HG03280 (cell line): Measurements from ENCODE around the gene DENND1A.

Experiments
- ATAC-seq: cut with Tn5 transposase; IDR thresholded peaks from one replicate; pipeline ENCODE4 v1.9.1; 2021; ENCODE audit warnings: mild to moderate bottlenecking, moderate library complexity; ENCODE audit not compliant: unreplicated experiment

DENND1A gene

GRCh38 chr9:123868002-123868401 lies 61.9 kb downstream of the DENND1A start:
- ATAC-seq = no peak

GRCh38 chr9:123867034-123867433 lies 62.9 kb downstream of the DENND1A start:
- ATAC-seq = no peak

- no peak for ATAC-seq
Measured at GRCh38 chr9:123866497-123866896, 63.4 kb downstream of the DENND1A start.

GRCh38 chr9:123865226-123866000 lies 64.5 kb downstream of the DENND1A start:
- ATAC-seq = no peak

GRCh38 chr9:123864251-123864650 lies 65.7 kb downstream of the DENND1A start:
- ATAC-seq = no peak

- ATAC-seq = no peak
Measured at GRCh38 chr9:123863164-123863855, 66.6 kb downstream of the DENND1A start.

GRCh38 chr9:123861756-123862120 lies 68.2 kb downstream of the DENND1A start:
- no peak for ATAC-seq

GRCh38 chr9:123861086-123861755 lies 68.7 kb downstream of the DENND1A start:
- no peak for ATAC-seq

GRCh38 chr9:123860603-123861002 lies 69.3 kb downstream of the DENND1A start:
- ATAC-seq = no peak

GRCh38 chr9:123852403-123852802 lies 77.5 kb downstream of the DENND1A start:
- ATAC-seq = no peak

- ATAC-seq = no peak
Measured at GRCh38 chr9:123851851-123852250, 78.1 kb downstream of the DENND1A start.

- ATAC-seq = no peak
Measured at GRCh38 chr9:123848447-123849085, 81.4 kb downstream of the DENND1A start.

GRCh38 chr9:123846966-123847365 lies 83.0 kb downstream of the DENND1A start:
- no peak for ATAC-seq

GRCh38 chr9:123843703-123844102 lies 86.2 kb downstream of the DENND1A start:
- no peak for ATAC-seq

- ATAC-seq = no peak
Measured at GRCh38 chr9:123835821-123836220, 94.1 kb downstream of the DENND1A start.

- no peak for ATAC-seq
Measured at GRCh38 chr9:123834889-123835562, 94.9 kb downstream of the DENND1A start.

GRCh38 chr9:123834218-123834888 lies 95.6 kb downstream of the DENND1A start:
- ATAC-seq = no peak

- ATAC-seq = no peak
Measured at GRCh38 chr9:123832858-123833650, 96.9 kb downstream of the DENND1A start.

- no peak for ATAC-seq
Measured at GRCh38 chr9:123832176-123832575, 97.8 kb downstream of the DENND1A start.
